Daoy (cell line): ENCODE results near the gene SH3BP1. TPM values are rescaled to one million over a fixed set of nuclear protein-coding genes. Genes with fewer than 3 reads are reported as not detected.
"Not testable (repeated sequence)": the region's sequence is repeated elsewhere in the genome, so short reads cannot be mapped to it uniquely, and the experiment has no call there.

Experiments
- DNase-seq: peaks from one replicate; pipeline ENCODE4 v3.0.0-alpha.2; 2015; ENCODE audit warnings: low read depth
- total RNA-seq: library from RNA; depleted of rRNA; stranded (reverse); fragments of >200 nt; shearing (Covaris generic); gene quantifications from 2 replicates; pipeline ENCODE4 v1.2.3, GENCODE V29; 2014; rRNA removed

Gene SH3BP1
- 3.4 and 5.7 TPM in 2 replicates for total RNA-seq

GRCh38 chr22:37639070-37639760 lies at the start of gene SH3BP1:
Gene SH3BP1 (plus strand): TSS chr22:37639669. CDS start chr22:37639788, 119 bp downstream.
- peak; percentile 53 for DNase-seq

GRCh38 chr22:37591081-37591480 lies 48.4 kb upstream of the SH3BP1 start:
- not testable (repeated sequence) for DNase-seq

GRCh38 chr22:37591823-37592404 lies 47.6 kb upstream of the SH3BP1 start:
- no peak for DNase-seq

- no peak for DNase-seq
These were observed 45.2 kb upstream of the SH3BP1 start for GRCh38 chr22:37594237-37594636.

- DNase-seq, result no peak
These were observed 40.3 kb upstream of the SH3BP1 start for GRCh38 chr22:37599153-37599552.

- DNase-seq, result no peak
These were observed 38.3 kb upstream of the SH3BP1 start for GRCh38 chr22:37601203-37601539.

GRCh38 chr22:37601540-37602442 lies 37.7 kb upstream of the SH3BP1 start:
- DNase-seq, result peak; percentile 68

GRCh38 chr22:37602546-37603277 lies 36.8 kb upstream of the SH3BP1 start:
- not testable (repeated sequence) for DNase-seq

- DNase-seq, result no peak
These were observed 35.4 kb upstream of the SH3BP1 start for GRCh38 chr22:37604074-37604473.

- DNase-seq, result no peak
These were observed 34.6 kb upstream of the SH3BP1 start for GRCh38 chr22:37604875-37605274.

- DNase-seq, result peak; percentile 86
These were observed 32.2 kb upstream of the SH3BP1 start for GRCh38 chr22:37607010-37607934.

GRCh38 chr22:37607935-37608476 lies 31.5 kb upstream of the SH3BP1 start:
- no peak for DNase-seq

- DNase-seq, result peak; percentile 98
These were observed 30.8 kb upstream of the SH3BP1 start, which contains the start of gene GGA1 for GRCh38 chr22:37608477-37609239. Gene GGA1 (plus strand): TSS chr22:37608834. CDS start chr22:37608861, 27 bp downstream.

GRCh38 chr22:37609240-37610152 lies 30.0 kb upstream of the SH3BP1 start:
- DNase-seq, result no peak

GRCh38 chr22:37610153-37610475 lies 29.4 kb upstream of the SH3BP1 start:
- not testable (repeated sequence) for DNase-seq

- no peak for DNase-seq
These were observed 28.9 kb upstream of the SH3BP1 start for GRCh38 chr22:37610480-37611129.

- no peak for DNase-seq
These were observed 28.3 kb upstream of the SH3BP1 start for GRCh38 chr22:37611207-37611606.
